CD4-positive, CD25-positive, alpha-beta regulatory T cell (primary cell): ENCODE measurements around the gene SRGAP2B. TPM values are rescaled to one million over a fixed set of nuclear protein-coding genes. Genes with fewer than 3 reads are reported as not detected.
A peak's percentile ranks its signal among the peaks of the same experiment; 100 is the strongest.
"Not testable (repeated sequence)": the region's sequence is repeated elsewhere in the genome, so short reads cannot be mapped to it uniquely, and the experiment has no call there.

Source experiments
- ATAC-seq, 2 donors: fragments of 150-1000 bp; cut with Tn5 transposase; one replicate each; pipeline ENCODE4 v1.10.0; 2021; ENCODE audit warnings: low read depth in 2 of 2, moderate number of reproducible peaks in 2 of 2, moderate library complexity in 1 of 2
- DNase-seq, 3 donors: peaks; one replicate each; pipeline versions ENCODE4 v3.0.0 to v3.0.0-alpha.2; 2012 to 2022; ENCODE audit warnings: mixed read lengths in 1 of 3
- H3K27ac ChIP-seq: one replicate; pipeline ENCODE4 v1.7.0; 2013; ENCODE audit warnings: mild to moderate bottlenecking, low read length; ENCODE audit not compliant: insufficient read depth, poor library complexity, severe bottlenecking
- H3K27me3 ChIP-seq: one replicate; pipeline ENCODE4 v1.7.0; 2013; ENCODE audit warnings: low read length; ENCODE audit not compliant: control insufficient read depth, insufficient read depth
- H3K36me3 ChIP-seq: one replicate; pipeline ENCODE4 v1.7.0; 2013; ENCODE audit warnings: mild to moderate bottlenecking, low read length, moderate library complexity; ENCODE audit not compliant: control insufficient read depth, insufficient read depth
- H3K4me1 ChIP-seq: 2 replicates; pipeline ENCODE4 v1.7.0; 2013; ENCODE audit warnings: mild to moderate bottlenecking, low read length; ENCODE audit not compliant: insufficient read depth, control insufficient read depth, poor library complexity, severe bottlenecking
- H3K4me3 ChIP-seq: one replicate; pipeline ENCODE4 v1.7.0; 2013; ENCODE audit warnings: low read depth, mild to moderate bottlenecking, low read length, moderate library complexity
- H3K9me3 ChIP-seq, 2 experiments: 1 replicate in 1 of 2; 2 replicates in 1 of 2; pipeline ENCODE4 v1.7.0; 2013; ENCODE audit warnings: low read length in 2 of 2, mild to moderate bottlenecking in 1 of 2, moderate library complexity in 1 of 2; ENCODE audit not compliant: control insufficient read depth in 2 of 2
- H3K27ac Mint-ChIP-seq, 3 donors: one replicate each; pipeline ENCODE4 v1.8.0; 2020 to 2022; ENCODE audit warnings: mild to moderate bottlenecking in 3 of 3, mixed read lengths in 3 of 3, moderate library complexity in 2 of 3
- H3K27me3 Mint-ChIP-seq: one replicate; pipeline ENCODE4 v1.8.0; 2022; ENCODE audit warnings: mild to moderate bottlenecking, mixed read lengths
- H3K36me3 Mint-ChIP-seq: one replicate; pipeline ENCODE4 v1.8.0; 2020; ENCODE audit warnings: mixed read lengths
- H3K4me1 Mint-ChIP-seq, 4 donors: one replicate each; pipeline ENCODE4 v1.8.0; 2020 to 2022; ENCODE audit warnings: mixed read lengths in 4 of 4, mild to moderate bottlenecking in 1 of 4
- H3K4me3 Mint-ChIP-seq, 4 donors: one replicate each; pipeline ENCODE4 v1.8.0; 2020 to 2022; ENCODE audit warnings: mild to moderate bottlenecking in 4 of 4, mixed read lengths in 4 of 4, moderate library complexity in 3 of 4
- H3K9me3 Mint-ChIP-seq, 7 donors: one replicate each; pipeline ENCODE4 v1.8.0; 2020 to 2022; ENCODE audit warnings: mixed read lengths in 7 of 7, mild to moderate bottlenecking in 3 of 7, moderate library complexity in 2 of 7
- polyA plus RNA-seq, 4 donors: library from polyadenylated mRNA; unstranded; fragments of 300-500 nt; fragmentation: Illumina TruSeq; gene quantifications; one replicate each; pipeline ENCODE4 v1.2.3, GENCODE V29; 2021
- total RNA-seq: library from RNA; stranded (reverse); gene quantifications from one replicate; pipeline ENCODE4 v1.2.3, GENCODE V29; 2022

SRGAP2B gene
- total and polyA plus RNA-seq, 5 donors from 2014 or later, result 1.2 to 36.7 (median 2.1) TPM

- not testable (repeated sequence) for ATAC-seq, DNase-seq
- peak overlapping the region in 1 of 3 donors; percentile 33 for H3K27ac Mint-ChIP-seq
Observed at GRCh38 chr1:144981157-144981556, 114.0 kb downstream of the SRGAP2B start.

DNA sequence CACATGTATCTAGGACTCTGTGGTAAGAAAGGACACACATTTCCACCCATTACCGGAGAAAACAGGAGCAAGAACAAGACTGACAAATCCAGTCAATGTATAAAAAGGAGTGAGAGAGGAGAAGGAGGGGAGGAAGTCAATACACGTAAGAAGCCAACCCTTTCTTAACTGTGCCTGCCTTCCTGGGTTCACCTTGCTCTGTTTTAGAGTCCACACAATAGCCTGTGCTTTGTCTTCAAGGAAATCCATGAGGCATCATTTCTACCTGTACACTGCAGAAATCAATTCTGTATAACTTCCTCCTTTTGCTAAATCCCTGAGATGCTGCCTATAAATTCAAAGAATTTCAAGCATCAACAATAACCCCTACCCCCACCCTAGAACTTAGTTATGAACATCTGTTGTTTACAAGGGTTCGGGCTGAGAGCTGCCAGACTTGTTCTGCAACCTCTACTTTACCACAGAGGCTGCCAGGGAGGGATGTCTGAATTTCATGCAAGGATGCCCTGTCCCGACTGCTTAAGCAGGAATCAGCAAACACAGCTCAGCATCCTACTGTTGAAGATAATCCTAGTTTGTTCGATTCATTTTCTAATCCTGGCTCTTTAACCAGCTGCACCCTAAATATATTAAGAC, 115.0 kb downstream of the SRGAP2B start:
- not testable (repeated sequence) for DNase-seq, H3K27ac Mint-ChIP-seq, H3K4me3 ChIP-seq, ATAC-seq, H3K9me3 Mint-ChIP-seq, H3K9me3 ChIP-seq, H3K27me3 ChIP-seq, H3K36me3 Mint-ChIP-seq, H3K27ac ChIP-seq, H3K27me3 Mint-ChIP-seq, H3K4me1 ChIP-seq, H3K4me1 Mint-ChIP-seq, H3K36me3 ChIP-seq, H3K4me3 Mint-ChIP-seq

More at GRCh38 chr1:144981157-144981556, 114.0 kb downstream of the SRGAP2B start:
- not testable (repeated sequence) for H3K4me1 Mint-ChIP-seq, H3K36me3 ChIP-seq, H3K36me3 Mint-ChIP-seq, H3K4me3 ChIP-seq, H3K9me3 ChIP-seq, H3K27ac ChIP-seq, H3K4me1 ChIP-seq, H3K9me3 Mint-ChIP-seq, H3K27me3 Mint-ChIP-seq, H3K4me3 Mint-ChIP-seq, H3K27me3 ChIP-seq

GRCh38 chr1:144977856-144978255, 117.3 kb downstream of the SRGAP2B start:
- H3K4me1 Mint-ChIP-seq, ATAC-seq, H3K4me1 ChIP-seq, H3K27ac ChIP-seq, H3K9me3 ChIP-seq, H3K36me3 Mint-ChIP-seq, H3K9me3 Mint-ChIP-seq, H3K4me3 ChIP-seq, H3K27ac Mint-ChIP-seq, H3K27me3 ChIP-seq, DNase-seq, H3K4me3 Mint-ChIP-seq, H3K27me3 Mint-ChIP-seq, H3K36me3 ChIP-seq: not testable (repeated sequence)

GRCh38 chr1:144971936-144972335, 123.2 kb downstream of the SRGAP2B start:
- not testable (repeated sequence) for H3K9me3 ChIP-seq, H3K4me3 ChIP-seq, H3K4me1 ChIP-seq, H3K4me1 Mint-ChIP-seq, ATAC-seq, H3K27me3 Mint-ChIP-seq, H3K36me3 ChIP-seq, H3K9me3 Mint-ChIP-seq, H3K4me3 Mint-ChIP-seq, H3K36me3 Mint-ChIP-seq, H3K27me3 ChIP-seq, H3K27ac Mint-ChIP-seq, H3K27ac ChIP-seq, DNase-seq

GRCh38 chr1:144966488-144966887, 128.6 kb downstream of the SRGAP2B start:
- not testable (repeated sequence) for H3K27me3 Mint-ChIP-seq, H3K4me1 Mint-ChIP-seq, H3K27ac Mint-ChIP-seq, H3K36me3 Mint-ChIP-seq, DNase-seq, H3K4me3 ChIP-seq, ATAC-seq, H3K36me3 ChIP-seq, H3K27ac ChIP-seq, H3K4me1 ChIP-seq, H3K9me3 Mint-ChIP-seq, H3K9me3 ChIP-seq, H3K27me3 ChIP-seq, H3K4me3 Mint-ChIP-seq

GRCh38 chr1:144964765-144965164, 130.4 kb downstream of the SRGAP2B start:
- H3K36me3 Mint-ChIP-seq, ATAC-seq, H3K4me1 ChIP-seq, H3K9me3 ChIP-seq, H3K4me3 ChIP-seq, H3K27ac ChIP-seq, DNase-seq, H3K4me1 Mint-ChIP-seq, H3K27ac Mint-ChIP-seq, H3K4me3 Mint-ChIP-seq, H3K9me3 Mint-ChIP-seq, H3K27me3 ChIP-seq, H3K27me3 Mint-ChIP-seq, H3K36me3 ChIP-seq: not testable (repeated sequence)

DNA sequence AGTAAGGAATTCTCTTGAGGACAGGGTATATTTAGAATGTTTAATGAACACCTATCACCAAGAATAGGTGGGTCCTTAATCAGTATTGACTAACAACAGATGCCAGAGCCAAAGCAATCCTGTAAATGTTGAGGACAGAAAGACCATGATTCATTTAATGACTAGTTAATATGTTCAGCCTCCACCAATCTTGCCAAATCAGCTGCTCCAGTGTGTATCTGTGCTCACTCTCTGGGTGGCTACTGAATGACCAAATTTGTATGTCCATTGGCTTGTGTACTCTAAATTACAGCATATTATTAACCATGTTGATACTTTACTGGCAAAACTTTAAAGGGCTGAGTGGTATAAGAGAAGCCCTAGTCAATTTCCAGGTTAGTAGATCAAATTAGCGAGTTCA, 130.9 kb downstream of the SRGAP2B start:
- H3K27ac ChIP-seq, H3K4me1 ChIP-seq, H3K27me3 ChIP-seq, H3K36me3 ChIP-seq, H3K9me3 ChIP-seq, H3K4me3 ChIP-seq, H3K4me1 Mint-ChIP-seq, DNase-seq, H3K27me3 Mint-ChIP-seq, H3K9me3 Mint-ChIP-seq, H3K4me3 Mint-ChIP-seq, ATAC-seq, H3K27ac Mint-ChIP-seq, H3K36me3 Mint-ChIP-seq: not testable (repeated sequence)

GRCh38 chr1:144963571-144963970, 131.6 kb downstream of the SRGAP2B start:
- H3K27ac Mint-ChIP-seq, H3K4me1 ChIP-seq, H3K27ac ChIP-seq, H3K4me1 Mint-ChIP-seq, H3K4me3 ChIP-seq, H3K9me3 ChIP-seq, ATAC-seq, H3K9me3 Mint-ChIP-seq, H3K27me3 Mint-ChIP-seq, H3K36me3 ChIP-seq, H3K36me3 Mint-ChIP-seq, DNase-seq, H3K4me3 Mint-ChIP-seq, H3K27me3 ChIP-seq: not testable (repeated sequence)
